WTC11 (cell line): ENCODE results near the gene AGFG2. TPM values are rescaled to one million over a fixed set of nuclear protein-coding genes. Genes with fewer than 3 reads are reported as not detected.

Source experiments
- ATAC-seq: fragments of 200-7000 bp; cut with Tn5 transposase; 2 replicates; pipeline ENCODE4 v1.10.0; 2021; ENCODE audit warnings: mild to moderate bottlenecking, moderate library complexity
- CTCF ChIA-PET: fragments of 300-600 bp; sonication (Branson Sonifier 250); formaldehyde crosslinking; loops from one replicate; lab custom pipeline; 2021; ENCODE audit warnings: antibody characterized with exemption; lab: Charles Lee
- POLR2A ChIA-PET: fragments of 350-600 bp; sonication (Branson Sonifier 250); formaldehyde crosslinking; loops from one replicate; lab custom pipeline; 2021; ENCODE audit warnings: antibody characterized with exemption; lab: Charles Lee
- DNase-seq: peaks from one replicate; pipeline ENCODE4 v3.0.0; 2021; ENCODE audit warnings: low spot score
- H3K27ac Mint-ChIP-seq: 2 replicates; pipeline ENCODE4 v1.8.0; 2021; ENCODE audit warnings: mixed read lengths
- H3K27me3 Mint-ChIP-seq: 2 replicates; pipeline ENCODE4 v1.8.0; 2021; ENCODE audit warnings: low read depth, mild to moderate bottlenecking, moderate library complexity, mixed read lengths
- H3K36me3 Mint-ChIP-seq: 2 replicates; pipeline ENCODE4 v1.8.0; 2021; ENCODE audit warnings: mixed read lengths
- H3K4me1 Mint-ChIP-seq: 2 replicates; pipeline ENCODE4 v1.8.0; 2022; ENCODE audit warnings: mixed read lengths
- H3K4me3 Mint-ChIP-seq: 2 replicates; pipeline ENCODE4 v1.8.0; 2021; ENCODE audit warnings: mild to moderate bottlenecking, moderate library complexity, mixed read lengths
- H3K9me3 Mint-ChIP-seq: 2 replicates; pipeline ENCODE4 v1.8.0; 2021; ENCODE audit warnings: mixed read lengths
- CREM ChIP-seq: sonication (generic); formaldehyde crosslinking; IDR thresholded peaks from 2 replicates; pipeline ENCODE4 v1.8.1; 2022; ENCODE audit warnings: mild to moderate bottlenecking, missing genetic modification reagents, moderate library complexity
- EMX1 ChIP-seq: fragments of 250-450 bp; sonication (Bioruptor Pico); IDR thresholded peaks from 2 replicates; pipeline ENCODE4 v1.8.0; 2021; ENCODE audit warnings: mild to moderate bottlenecking
- ESRRA ChIP-seq: sonication (generic); formaldehyde crosslinking; IDR thresholded peaks from 2 replicates; pipeline ENCODE4 v1.8.1; 2022; ENCODE audit warnings: mild to moderate bottlenecking, missing genetic modification reagents, borderline replicate concordance
- ETV6 ChIP-seq: sonication (generic); formaldehyde crosslinking; IDR thresholded peaks from 2 replicates; pipeline ENCODE4 v1.8.1; 2022; ENCODE audit warnings: mild to moderate bottlenecking, missing genetic modification reagents
- GTF2I ChIP-seq: fragments of 250-450 bp; sonication (Bioruptor Pico); conservative IDR thresholded peaks from 2 replicates; pipeline ENCODE4 v1.4.0; 2021; ENCODE audit warnings: mild to moderate bottlenecking
- HMGA2 ChIP-seq: fragments of 250-450 bp; sonication (Bioruptor Pico); IDR thresholded peaks from 2 replicates; pipeline ENCODE4 v1.4.0; 2021; ENCODE audit warnings: mild to moderate bottlenecking, moderate library complexity
- NR1H2 ChIP-seq: sonication (generic); formaldehyde crosslinking; IDR thresholded peaks from 2 replicates; pipeline ENCODE4 v1.9.0; 2021; ENCODE audit warnings: mild to moderate bottlenecking, moderate library complexity, missing genetic modification reagents
- SP1 ChIP-seq: sonication (generic); formaldehyde crosslinking; conservative IDR thresholded peaks from 2 replicates; pipeline ENCODE4 v1.8.1; 2022; ENCODE audit warnings: missing genetic modification reagents
- TEAD4 ChIP-seq: sonication (generic); formaldehyde crosslinking; IDR thresholded peaks from 2 replicates; pipeline ENCODE4 v1.8.0; 2022; ENCODE audit warnings: mild to moderate bottlenecking, missing genetic modification reagents
- TP53 ChIP-seq: sonication (generic); formaldehyde crosslinking; IDR thresholded peaks from 2 replicates; pipeline ENCODE4 v1.8.1; 2023; ENCODE audit warnings: mild to moderate bottlenecking, missing genetic modification reagents
- ZNF263 ChIP-seq: sonication (generic); formaldehyde crosslinking; IDR thresholded peaks from 2 replicates; pipeline ENCODE4 v1.8.1; 2022; ENCODE audit warnings: low read depth, mild to moderate bottlenecking, moderate library complexity, missing genetic modification reagents
- ZNF423 ChIP-seq: fragments of 250-450 bp; sonication (Bioruptor Pico); IDR thresholded peaks from 2 replicates; pipeline ENCODE4 v2.1.2; 2022; ENCODE audit warnings: mild to moderate bottlenecking, moderate library complexity
- total RNA-seq: library from RNA; stranded (reverse); gene quantifications from 3 replicates; pipeline ENCODE4 v1.2.3, GENCODE V29; 2021
- TF ChIP-seq, protein P1 (sequence below): sonication (generic); formaldehyde crosslinking; IDR thresholded peaks from 2 replicates; pipeline ENCODE4 v1.8.0; 2022; ENCODE audit warnings: missing genetic modification reagents
- TF ChIP-seq, protein P2 (sequence below): sonication (generic); formaldehyde crosslinking; IDR thresholded peaks from 2 replicates; pipeline ENCODE4 v1.8.1; 2023; ENCODE audit warnings: mild to moderate bottlenecking, missing genetic modification reagents, moderate library complexity
- TF ChIP-seq, protein P3 (sequence below): sonication (generic); formaldehyde crosslinking; IDR thresholded peaks from 2 replicates; pipeline ENCODE4 v1.8.1; 2023; ENCODE audit warnings: mild to moderate bottlenecking, missing genetic modification reagents
- TF ChIP-seq, protein P4 (sequence below): fragments of 250-450 bp; sonication (Bioruptor Pico); IDR thresholded peaks from 2 replicates; pipeline ENCODE4 v1.9.0; 2021; ENCODE audit warnings: moderate library complexity, mild to moderate bottlenecking, inconsistent platforms, borderline replicate concordance
- TF ChIP-seq, protein P5 (sequence below): fragments of 250-450 bp; sonication (Bioruptor Pico); conservative IDR thresholded peaks from 2 replicates; pipeline ENCODE4 v1.9.0; 2021; ENCODE audit warnings: mild to moderate bottlenecking

AGFG2 gene
- total RNA-seq, 1 experiment from 2014 or later, result 6.4 TPM

DNA sequence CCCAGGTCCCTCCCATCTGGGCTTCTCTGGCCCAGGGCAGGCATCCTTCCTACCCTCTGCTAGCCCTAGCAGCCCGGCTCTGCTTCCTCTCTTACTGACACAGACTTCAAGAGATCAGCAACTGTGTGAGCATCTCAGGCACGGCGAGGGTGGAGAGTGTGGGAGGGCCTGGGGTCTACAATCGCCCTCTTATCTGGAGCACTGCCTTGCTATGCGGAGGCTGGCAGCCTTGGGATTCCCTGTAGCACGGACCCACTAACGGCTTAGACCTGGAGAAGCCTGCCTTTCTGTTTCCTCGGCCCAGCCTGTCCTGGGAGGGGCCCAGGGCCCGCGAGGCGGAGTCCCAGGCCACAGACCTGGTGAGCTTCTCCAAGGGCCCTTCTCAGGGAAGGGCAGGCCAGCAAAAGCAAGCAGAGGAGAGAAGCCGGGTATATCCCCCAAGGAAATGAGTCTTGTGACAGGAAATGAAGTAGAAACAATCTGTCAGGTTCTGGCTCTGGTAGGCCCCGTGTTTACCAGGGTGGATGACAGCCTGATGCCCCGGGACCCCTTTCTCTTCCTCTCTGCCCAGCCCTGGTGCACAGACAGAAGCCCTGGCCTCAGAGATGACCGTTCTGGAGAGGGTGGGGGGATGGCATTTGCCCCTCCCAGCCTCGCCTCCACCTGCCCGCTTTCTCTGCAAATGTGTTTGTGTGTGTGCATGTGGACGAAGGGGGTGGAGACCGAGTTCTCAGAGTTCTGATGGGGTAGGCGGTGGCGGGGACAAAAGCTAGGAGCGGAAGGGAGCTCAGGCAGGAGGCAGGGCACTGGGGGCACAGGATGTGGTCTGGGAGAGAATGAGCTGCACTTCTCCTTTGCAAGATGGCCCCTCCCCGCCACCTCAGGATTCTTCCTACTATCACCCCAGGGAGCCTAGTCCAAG, 44.4 kb downstream of the AGFG2 start:
- Mint-ChIP-seq H3K27ac (peak overlapping the region; percentile 89), H3K36me3 (peaks cover 4% of the 10 kb centered on the region; the same call in 1 of the 2 replicates), H3K27me3 (peaks cover 5% of the 10 kb centered on the region; the same call in 1 of the 2 replicates), H3K4me1 (peaks cover 21% of the 10 kb centered on the region), H3K4me3 (peak overlapping the region; percentile 66), H3K9me3 (no peaks in the 10 kb centered on the region)
- TF ChIP-seq, protein P1, sequence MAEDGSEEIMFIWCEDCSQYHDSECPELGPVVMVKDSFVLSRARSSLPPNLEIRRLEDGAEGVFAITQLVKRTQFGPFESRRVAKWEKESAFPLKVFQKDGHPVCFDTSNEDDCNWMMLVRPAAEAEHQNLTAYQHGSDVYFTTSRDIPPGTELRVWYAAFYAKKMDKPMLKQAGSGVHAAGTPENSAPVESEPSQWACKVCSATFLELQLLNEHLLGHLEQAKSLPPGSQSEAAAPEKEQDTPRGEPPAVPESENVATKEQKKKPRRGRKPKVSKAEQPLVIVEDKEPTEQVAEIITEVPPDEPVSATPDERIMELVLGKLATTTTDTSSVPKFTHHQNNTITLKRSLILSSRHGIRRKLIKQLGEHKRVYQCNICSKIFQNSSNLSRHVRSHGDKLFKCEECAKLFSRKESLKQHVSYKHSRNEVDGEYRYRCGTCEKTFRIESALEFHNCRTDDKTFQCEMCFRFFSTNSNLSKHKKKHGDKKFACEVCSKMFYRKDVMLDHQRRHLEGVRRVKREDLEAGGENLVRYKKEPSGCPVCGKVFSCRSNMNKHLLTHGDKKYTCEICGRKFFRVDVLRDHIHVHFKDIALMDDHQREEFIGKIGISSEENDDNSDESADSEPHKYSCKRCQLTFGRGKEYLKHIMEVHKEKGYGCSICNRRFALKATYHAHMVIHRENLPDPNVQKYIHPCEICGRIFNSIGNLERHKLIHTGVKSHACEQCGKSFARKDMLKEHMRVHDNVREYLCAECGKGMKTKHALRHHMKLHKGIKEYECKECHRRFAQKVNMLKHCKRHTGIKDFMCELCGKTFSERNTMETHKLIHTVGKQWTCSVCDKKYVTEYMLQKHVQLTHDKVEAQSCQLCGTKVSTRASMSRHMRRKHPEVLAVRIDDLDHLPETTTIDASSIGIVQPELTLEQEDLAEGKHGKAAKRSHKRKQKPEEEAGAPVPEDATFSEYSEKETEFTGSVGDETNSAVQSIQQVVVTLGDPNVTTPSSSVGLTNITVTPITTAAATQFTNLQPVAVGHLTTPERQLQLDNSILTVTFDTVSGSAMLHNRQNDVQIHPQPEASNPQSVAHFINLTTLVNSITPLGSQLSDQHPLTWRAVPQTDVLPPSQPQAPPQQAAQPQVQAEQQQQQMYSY (CRISPR knock-in tag), result peak; percentile 46; the same call in 1 of the 2 replicates
- TF ChIP-seq, protein P2, sequence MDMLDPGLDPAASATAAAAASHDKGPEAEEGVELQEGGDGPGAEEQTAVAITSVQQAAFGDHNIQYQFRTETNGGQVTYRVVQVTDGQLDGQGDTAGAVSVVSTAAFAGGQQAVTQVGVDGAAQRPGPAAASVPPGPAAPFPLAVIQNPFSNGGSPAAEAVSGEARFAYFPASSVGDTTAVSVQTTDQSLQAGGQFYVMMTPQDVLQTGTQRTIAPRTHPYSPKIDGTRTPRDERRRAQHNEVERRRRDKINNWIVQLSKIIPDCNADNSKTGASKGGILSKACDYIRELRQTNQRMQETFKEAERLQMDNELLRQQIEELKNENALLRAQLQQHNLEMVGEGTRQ (CRISPR knock-in tag), result no peak
- ChIA-PET CTCF (interaction anchor here (0.6 to 5.2 kb wide), 18 partner anchors 12 to 559 kb away, joined by 3 to 67 read pairs (median 10); partner anchors contain the start of genes PCOLCE, POP7 and TSC22D4), POLR2A (interaction anchor here (0.6 to 3.9 kb wide), 4 partner anchors 12 to 132 kb away, joined by 4 to 60 read pairs (median 23); partner anchors contain the start of genes MOSPD3 and PCOLCE)
- DNase-seq (no peak), ATAC-seq (no peak)

DNA sequence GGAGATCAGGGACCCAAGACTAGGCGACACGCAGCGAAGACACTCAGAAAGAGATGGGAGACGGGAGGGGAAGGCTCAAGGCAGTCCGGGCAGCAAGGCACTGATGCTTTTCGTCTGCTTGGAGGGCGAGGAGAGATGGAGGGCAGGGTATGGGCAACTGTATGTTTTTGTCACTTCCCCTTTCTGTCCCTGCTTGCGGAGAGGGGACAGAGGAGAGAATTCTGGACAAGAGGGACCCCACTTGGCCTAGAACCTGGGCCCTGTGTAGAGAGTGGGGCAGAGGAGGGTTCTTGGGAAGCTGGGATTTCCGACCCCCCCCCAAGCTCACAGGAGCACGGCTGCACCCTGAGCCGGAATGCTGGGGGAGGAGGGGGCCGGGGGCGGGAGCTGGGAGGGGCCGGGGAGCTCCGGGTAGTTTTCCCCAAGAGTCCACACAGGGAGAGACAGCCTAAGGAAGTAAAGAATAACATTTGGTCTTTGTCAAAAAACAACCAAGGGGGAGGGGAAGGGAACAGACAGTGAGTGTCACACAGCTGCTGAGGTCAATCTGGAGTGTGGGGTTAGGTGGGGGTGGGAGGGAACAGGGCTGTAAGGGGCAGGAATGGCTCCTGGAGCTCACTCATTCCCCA, 45.2 kb downstream of the AGFG2 start:
- peak overlapping the region; percentile 100 for H3K27ac Mint-ChIP-seq
- H3K36me3 Mint-ChIP-seq, result no peaks in the 10 kb centered on the region; the same call in 1 of the 2 replicates
- ChIA-PET CTCF (interaction anchor here (0.6 to 5.2 kb wide), 22 partner anchors 12 to 558 kb away, joined by 3 to 67 read pairs (median 10); partner anchors contain the start of genes EPHB4, MOSPD3, PCOLCE and POP7), POLR2A (interaction anchor here (0.5 to 3.9 kb wide), 10 partner anchors 11 to 305 kb away, joined by 3 to 60 read pairs (median 4); partner anchors contain the start of genes GNB2, MOSPD3, PCOLCE and POP7)
- H3K4me3 Mint-ChIP-seq, result peak overlapping the region; percentile 99
- DNase-seq, result no peak
- peaks cover 9% of the 10 kb centered on the region; the same call in 1 of the 2 replicates for H3K27me3 Mint-ChIP-seq
- H3K9me3 Mint-ChIP-seq, result no peaks in the 10 kb centered on the region
- no peak for ATAC-seq
- peaks cover 26% of the 10 kb centered on the region for H3K4me1 Mint-ChIP-seq
- TF ChIP-seq GTF2I (CRISPR knock-in tag) (no peak), HMGA2 (CRISPR knock-in tag) (no peak), ZNF423 (no peak), TEAD4 (CRISPR knock-in tag) (no peak), SP1 (CRISPR knock-in tag) (no peak)
- TF ChIP-seq, protein P3, sequence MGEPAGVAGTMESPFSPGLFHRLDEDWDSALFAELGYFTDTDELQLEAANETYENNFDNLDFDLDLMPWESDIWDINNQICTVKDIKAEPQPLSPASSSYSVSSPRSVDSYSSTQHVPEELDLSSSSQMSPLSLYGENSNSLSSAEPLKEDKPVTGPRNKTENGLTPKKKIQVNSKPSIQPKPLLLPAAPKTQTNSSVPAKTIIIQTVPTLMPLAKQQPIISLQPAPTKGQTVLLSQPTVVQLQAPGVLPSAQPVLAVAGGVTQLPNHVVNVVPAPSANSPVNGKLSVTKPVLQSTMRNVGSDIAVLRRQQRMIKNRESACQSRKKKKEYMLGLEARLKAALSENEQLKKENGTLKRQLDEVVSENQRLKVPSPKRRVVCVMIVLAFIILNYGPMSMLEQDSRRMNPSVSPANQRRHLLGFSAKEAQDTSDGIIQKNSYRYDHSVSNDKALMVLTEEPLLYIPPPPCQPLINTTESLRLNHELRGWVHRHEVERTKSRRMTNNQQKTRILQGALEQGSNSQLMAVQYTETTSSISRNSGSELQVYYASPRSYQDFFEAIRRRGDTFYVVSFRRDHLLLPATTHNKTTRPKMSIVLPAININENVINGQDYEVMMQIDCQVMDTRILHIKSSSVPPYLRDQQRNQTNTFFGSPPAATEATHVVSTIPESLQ (CRISPR knock-in tag), result no peak

DNA sequence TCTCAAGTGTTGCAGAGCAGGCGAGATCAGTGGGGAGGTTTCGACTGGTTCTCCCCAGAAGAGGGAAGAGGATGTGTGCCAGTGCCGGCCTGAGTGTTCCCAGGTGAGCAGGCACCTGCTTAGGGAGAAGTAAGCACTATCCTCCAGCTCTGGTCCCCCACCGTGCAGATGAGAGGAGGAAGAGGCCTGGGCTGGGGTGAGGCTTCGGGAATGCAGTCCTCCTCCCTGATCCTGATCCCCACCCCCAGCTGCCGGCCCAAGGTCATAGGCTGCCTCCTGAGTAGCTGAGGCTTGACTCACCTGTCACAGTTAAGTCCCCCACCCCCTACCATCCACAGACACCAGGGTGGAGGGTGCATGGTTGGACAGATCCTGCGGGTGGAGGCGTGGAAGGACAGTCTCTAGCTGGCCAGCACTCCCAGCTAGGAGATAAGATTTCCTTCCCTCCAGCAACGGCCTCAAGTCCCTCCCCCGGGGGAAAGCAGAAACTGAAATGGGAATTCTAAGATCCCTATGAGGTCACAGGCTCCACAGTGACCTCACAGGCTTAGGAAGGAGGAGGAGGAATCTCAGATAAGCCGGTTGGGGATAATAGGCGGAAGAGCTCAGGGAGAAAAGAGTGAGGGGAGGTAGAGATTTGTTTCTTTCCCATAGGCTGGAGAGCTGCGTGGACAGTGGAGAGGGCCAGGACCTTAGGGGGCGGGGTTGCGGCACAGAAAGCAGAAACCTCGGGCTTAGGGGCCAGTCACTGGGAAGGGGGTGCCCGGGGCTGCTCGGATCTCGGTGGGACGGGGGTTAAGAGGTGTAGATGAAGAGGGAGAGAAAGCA, 45.9 kb downstream of the AGFG2 start:
- CTCF ChIA-PET, result interaction anchor here (0.6 to 5.2 kb wide), 25 partner anchors 9 to 381 kb away, joined by 3 to 67 read pairs (median 9); partner anchors contain the start of genes EPHB4, MOSPD3, PCOLCE and POP7
- no peaks in the 10 kb centered on the region for H3K36me3 Mint-ChIP-seq
- peak; percentile 1; the same call in 1 of the 2 replicates for ATAC-seq
- POLR2A ChIA-PET, result interaction anchor here (0.5 to 3.9 kb wide), 12 partner anchors 12 to 305 kb away, joined by 3 to 60 read pairs (median 4); partner anchors contain the start of genes GNB2, MOSPD3, PCOLCE and POP7
- peak overlapping the region; percentile 99 for H3K4me3 Mint-ChIP-seq
- peak; percentile 28; the same call in 1 of the 2 replicates for TF ChIP-seq ETV6 (CRISPR knock-in tag)
- TF ChIP-seq ZNF263, result no peak
- no peak for TF ChIP-seq HMGA2 (CRISPR knock-in tag)
- TF ChIP-seq CREM (CRISPR knock-in tag), result peak; percentile 31; the same call in 1 of the 2 replicates
- TF ChIP-seq NR1H2 (CRISPR knock-in tag), result no peak
- no peak for TF ChIP-seq TP53
- TF ChIP-seq, protein P4, sequence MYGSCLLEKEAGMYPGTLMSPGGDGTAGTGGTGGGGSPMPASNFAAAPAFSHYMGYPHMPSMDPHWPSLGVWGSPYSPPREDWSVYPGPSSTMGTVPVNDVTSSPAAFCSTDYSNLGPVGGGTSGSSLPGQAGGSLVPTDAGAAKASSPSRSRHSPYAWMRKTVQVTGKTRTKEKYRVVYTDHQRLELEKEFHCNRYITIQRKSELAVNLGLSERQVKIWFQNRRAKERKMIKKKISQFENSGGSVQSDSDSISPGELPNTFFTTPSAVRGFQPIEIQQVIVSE (CRISPR knock-in tag), result no peak
- TF ChIP-seq EMX1, result no peak
- TF ChIP-seq, protein P5, sequence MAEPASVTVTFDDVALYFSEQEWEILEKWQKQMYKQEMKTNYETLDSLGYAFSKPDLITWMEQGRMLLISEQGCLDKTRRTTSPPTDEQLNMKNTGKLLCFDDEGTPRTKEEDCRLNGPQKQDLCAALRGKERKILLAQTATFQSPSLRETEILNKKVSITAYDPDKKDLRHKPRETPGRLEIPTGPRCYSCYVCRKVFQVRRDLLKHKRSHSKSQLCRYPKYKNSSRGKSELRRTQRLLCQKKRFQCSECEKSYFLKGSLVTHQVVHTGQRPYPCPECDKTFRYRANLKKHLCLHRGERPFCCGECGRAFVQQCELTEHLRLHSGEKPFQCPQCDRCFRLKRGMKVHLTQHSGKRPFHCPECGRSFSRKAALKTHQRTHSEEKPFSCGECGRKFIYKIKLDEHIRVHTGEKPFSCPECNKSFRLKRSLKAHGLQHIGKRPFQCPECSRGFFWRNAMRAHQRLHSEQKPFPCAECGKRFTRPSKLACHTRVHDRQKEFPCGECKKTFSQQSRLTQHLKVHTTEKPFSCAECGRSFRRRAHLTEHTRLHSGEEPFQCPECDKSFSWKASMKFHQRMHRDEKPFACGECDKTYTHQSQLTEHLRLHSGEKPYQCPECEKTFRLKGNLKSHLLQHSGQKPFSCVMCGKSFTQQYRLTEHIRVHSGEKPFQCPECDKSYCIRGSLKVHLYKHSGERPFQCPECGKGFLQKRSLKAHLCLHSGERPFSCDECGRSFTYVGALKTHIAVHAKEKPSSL (CRISPR knock-in tag), result no peak
- peak; percentile 58; the same call in 1 of the 2 replicates for TF ChIP-seq ESRRA (CRISPR knock-in tag)
- peaks cover 15% of the 10 kb centered on the region; the same call in 1 of the 2 replicates for H3K27me3 Mint-ChIP-seq
- H3K9me3 Mint-ChIP-seq, result no peaks in the 10 kb centered on the region
- DNase-seq, result peak; percentile 64
- peaks cover 33% of the 10 kb centered on the region for H3K4me1 Mint-ChIP-seq
- H3K27ac Mint-ChIP-seq, result peak overlapping the region; percentile 100
